ENCODE data around the gene SORCS1.

The SORCS1 gene

GRCh38 chr10:106991091-106991490 is 173.4 kb downstream of the SORCS1 start:
- DNase-seq (ENCODE audit: low spot score), result no peak

GRCh38 chr10:106987362-106987761 is 177.1 kb downstream of the SORCS1 start:
- no peak for DNase-seq (ENCODE audit: low spot score)

GRCh38 chr10:106982268-106982667 is 182.2 kb downstream of the SORCS1 start:
- no peak for DNase-seq (ENCODE audit: low spot score)

GRCh38 chr10:106981452-106982075 is 182.9 kb downstream of the SORCS1 start:
- DNase-seq (ENCODE audit: low spot score), result no peak

- no peak for DNase-seq (ENCODE audit: low spot score)
Observed at GRCh38 chr10:106980495-106981451, 183.7 kb downstream of the SORCS1 start.

GRCh38 chr10:106978756-106979155 is 185.8 kb downstream of the SORCS1 start:
- no peak for DNase-seq (ENCODE audit: low spot score)

GRCh38 chr10:106973716-106974115 is 190.8 kb downstream of the SORCS1 start:
- DNase-seq (ENCODE audit: low spot score), result no peak

GRCh38 chr10:106973288-106973687 is 191.2 kb downstream of the SORCS1 start:
- DNase-seq (ENCODE audit: low spot score), result no peak

GRCh38 chr10:106972381-106972780 is 192.1 kb downstream of the SORCS1 start:
- DNase-seq (ENCODE audit: low spot score), result no peak

GRCh38 chr10:106971411-106971831 is 193.1 kb downstream of the SORCS1 start:
- no peak for DNase-seq (ENCODE audit: low spot score)

- no peak for DNase-seq (ENCODE audit: low spot score)
Observed at GRCh38 chr10:106967452-106967851, 197.1 kb downstream of the SORCS1 start.

GRCh38 chr10:106960812-106961211 is 203.7 kb downstream of the SORCS1 start:
- no peak for DNase-seq (ENCODE audit: low spot score)

GRCh38 chr10:106959521-106959920 is 205.0 kb downstream of the SORCS1 start:
- no peak for DNase-seq (ENCODE audit: low spot score)

- no peak for DNase-seq (ENCODE audit: low spot score)
Observed at GRCh38 chr10:106958589-106959361, 205.7 kb downstream of the SORCS1 start.

GRCh38 chr10:106957823-106958588 is 206.5 kb downstream of the SORCS1 start:
- DNase-seq (ENCODE audit: low spot score), result no peak

GRCh38 chr10:106956216-106956915 is 208.1 kb downstream of the SORCS1 start:
- DNase-seq (ENCODE audit: low spot score), result no peak

- DNase-seq (ENCODE audit: low spot score), result no peak
Observed at GRCh38 chr10:106955133-106955532, 209.4 kb downstream of the SORCS1 start.

- no peak for DNase-seq (ENCODE audit: low spot score)
Observed at GRCh38 chr10:106952033-106952432, 212.5 kb downstream of the SORCS1 start.

GRCh38 chr10:106949680-106950478 is 214.6 kb downstream of the SORCS1 start:
- DNase-seq (ENCODE audit: low spot score), result no peak

- no peak for DNase-seq (ENCODE audit: low spot score)
Observed at GRCh38 chr10:106947643-106948042, 216.9 kb downstream of the SORCS1 start.
